Fibroblast of the aortic adventitia (primary cell): ENCODE data around the gene TMPRSS4. TPM values are rescaled to one million over a fixed set of nuclear protein-coding genes. Genes with fewer than 3 reads are reported as not detected.

Experiments
- DNase-seq: peaks from one replicate; pipeline ENCODE4 v3.0.0-alpha.2; 2010; ENCODE audit warnings: low read depth
- H3K4me3 ChIP-seq: 2 replicates; pipeline ENCODE4 v1.5.1; 2011; ENCODE audit warnings: low read depth, mild to moderate bottlenecking, control low read depth, low read length, moderate library complexity
- total RNA-seq: library from RNA; depleted of rRNA; stranded (reverse); fragments of >200 nt; gene quantifications from 2 replicates; pipeline ENCODE4 v1.2.3, GENCODE V29; 2012; ENCODE audit warnings: low replicate concordance
- TF ChIP-seq, protein P1 (sequence below): IDR thresholded peaks from 2 replicates; pipeline ENCODE4 v1.5.1; 2011; ENCODE audit warnings: mild to moderate bottlenecking, low read length, control low read depth, inconsistent platforms; ENCODE audit not compliant: insufficient read depth

TMPRSS4 gene
- total RNA-seq, 1 donor, result not detected

DNA sequence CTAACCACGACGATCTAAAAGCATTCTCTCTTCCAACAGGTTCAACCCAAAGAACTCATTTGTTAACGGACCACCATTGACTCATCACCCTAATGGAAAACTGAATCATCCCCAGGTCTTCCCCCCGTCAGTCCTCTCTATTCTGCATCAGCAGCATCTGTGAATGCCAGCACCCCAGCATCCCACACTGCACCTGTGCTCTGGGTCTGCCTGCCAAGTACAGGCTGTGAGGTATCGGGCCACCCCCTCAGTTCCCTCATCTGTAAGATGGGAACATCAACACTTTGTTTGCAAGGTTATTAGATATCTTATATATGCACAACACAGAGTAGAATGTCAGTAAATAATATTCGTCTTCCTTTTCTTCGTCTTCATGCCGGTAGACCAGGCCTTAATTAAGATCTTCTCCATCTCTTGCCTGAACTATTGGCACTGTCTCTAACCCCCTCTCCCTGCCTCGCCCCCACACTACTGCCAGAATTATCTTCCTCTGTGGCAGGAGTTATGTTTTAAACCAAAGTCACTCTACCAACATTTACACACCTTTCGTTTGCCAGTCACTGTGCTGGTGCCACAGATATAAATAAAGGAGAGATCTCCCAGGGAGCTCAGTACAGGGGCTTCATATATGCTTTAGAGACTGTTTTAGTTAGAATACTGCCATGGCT is 7.8 kb upstream of the TMPRSS4 start:
- TF ChIP-seq, protein P1, sequence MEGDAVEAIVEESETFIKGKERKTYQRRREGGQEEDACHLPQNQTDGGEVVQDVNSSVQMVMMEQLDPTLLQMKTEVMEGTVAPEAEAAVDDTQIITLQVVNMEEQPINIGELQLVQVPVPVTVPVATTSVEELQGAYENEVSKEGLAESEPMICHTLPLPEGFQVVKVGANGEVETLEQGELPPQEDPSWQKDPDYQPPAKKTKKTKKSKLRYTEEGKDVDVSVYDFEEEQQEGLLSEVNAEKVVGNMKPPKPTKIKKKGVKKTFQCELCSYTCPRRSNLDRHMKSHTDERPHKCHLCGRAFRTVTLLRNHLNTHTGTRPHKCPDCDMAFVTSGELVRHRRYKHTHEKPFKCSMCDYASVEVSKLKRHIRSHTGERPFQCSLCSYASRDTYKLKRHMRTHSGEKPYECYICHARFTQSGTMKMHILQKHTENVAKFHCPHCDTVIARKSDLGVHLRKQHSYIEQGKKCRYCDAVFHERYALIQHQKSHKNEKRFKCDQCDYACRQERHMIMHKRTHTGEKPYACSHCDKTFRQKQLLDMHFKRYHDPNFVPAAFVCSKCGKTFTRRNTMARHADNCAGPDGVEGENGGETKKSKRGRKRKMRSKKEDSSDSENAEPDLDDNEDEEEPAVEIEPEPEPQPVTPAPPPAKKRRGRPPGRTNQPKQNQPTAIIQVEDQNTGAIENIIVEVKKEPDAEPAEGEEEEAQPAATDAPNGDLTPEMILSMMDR, result no peak
- no peak overlapping the region for H3K4me3 ChIP-seq
- no peak for DNase-seq

DNA sequence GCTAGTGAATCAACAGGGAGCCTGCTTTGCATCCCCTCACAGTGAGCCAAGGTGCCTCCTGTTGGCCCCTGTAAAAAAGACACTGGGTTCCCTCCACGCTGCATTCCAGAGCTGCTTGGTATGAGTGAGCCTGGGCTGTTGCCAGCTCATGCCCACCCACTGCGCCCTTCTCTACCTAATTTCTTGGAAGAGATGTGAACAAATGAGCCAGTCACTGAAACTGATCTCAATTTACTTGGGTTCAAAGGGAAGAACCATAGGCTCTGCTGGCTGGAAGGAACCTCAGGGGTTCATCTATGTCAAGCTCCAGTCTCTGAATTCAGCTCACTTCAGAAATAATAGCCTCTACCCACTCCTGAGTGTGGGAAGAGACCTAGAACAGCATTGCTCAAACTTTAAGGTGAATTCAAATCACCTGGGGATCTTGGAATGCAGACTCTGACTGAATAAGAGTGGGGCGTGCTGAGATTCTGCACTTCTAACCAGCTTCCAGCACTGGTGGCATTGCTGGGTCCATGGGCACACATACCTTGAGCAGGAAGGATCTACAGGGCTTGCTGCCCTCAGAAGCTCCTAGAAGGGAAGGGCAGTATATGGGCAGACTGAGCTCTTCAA is 5.4 kb upstream of the TMPRSS4 start:
- no peak overlapping the region for H3K4me3 ChIP-seq
- no peak for DNase-seq
- TF ChIP-seq, protein P1, result no peak

DNA sequence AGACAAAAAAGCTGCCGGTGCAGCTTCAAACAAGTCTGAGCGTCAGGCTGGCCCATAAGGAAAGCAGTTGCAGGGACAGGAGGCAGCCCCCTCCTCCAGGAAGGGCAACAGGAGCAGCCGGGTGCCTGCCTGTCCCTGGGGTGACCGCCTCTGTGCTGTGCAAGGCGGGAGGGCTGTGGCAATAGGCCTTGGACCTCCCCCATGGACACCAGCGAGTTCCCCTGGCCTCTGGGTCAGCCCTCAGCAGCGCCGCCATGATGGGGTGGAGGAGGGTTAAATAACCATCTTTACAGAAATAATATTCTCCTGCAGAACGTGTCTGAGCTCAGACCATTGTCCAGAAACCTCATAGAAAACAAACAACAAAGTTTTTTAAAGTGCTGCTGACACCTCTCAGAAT is 3.3 kb upstream of the TMPRSS4 start:
- TF ChIP-seq, protein P1, result no peak
- no peak overlapping the region for H3K4me3 ChIP-seq
- no peak for DNase-seq

DNA sequence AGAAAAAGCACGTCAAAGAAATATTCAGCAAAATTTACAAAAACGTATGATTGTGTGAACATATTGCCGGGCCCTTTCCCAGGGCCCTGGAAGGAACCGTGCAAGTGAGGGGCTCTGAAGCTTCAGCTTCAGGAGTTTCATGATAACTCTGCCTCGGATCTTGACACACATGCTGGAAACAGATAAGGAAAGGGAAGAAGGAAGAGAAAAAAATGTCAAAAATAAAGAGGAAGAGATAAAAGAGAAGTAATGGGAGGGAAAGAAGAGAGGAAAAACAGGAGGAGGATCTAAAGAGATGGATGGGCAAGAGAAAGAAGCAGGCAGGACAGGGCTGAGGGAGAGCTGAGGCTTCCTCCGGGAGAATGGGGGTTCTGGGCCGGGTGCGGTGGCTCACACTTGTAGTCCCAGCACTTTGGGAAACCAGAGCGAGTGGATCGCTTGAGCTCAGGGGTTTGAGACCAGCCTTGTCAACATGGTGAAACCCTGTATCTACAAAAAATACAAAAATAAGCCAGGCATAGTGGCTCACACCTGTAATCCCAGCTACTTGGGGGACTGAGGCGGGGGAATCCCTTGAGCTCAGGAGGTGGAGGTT is 2.7 kb upstream of the TMPRSS4 start:
- DNase-seq, result no peak
- no peak overlapping the region for H3K4me3 ChIP-seq
- TF ChIP-seq, protein P1, result no peak

DNA sequence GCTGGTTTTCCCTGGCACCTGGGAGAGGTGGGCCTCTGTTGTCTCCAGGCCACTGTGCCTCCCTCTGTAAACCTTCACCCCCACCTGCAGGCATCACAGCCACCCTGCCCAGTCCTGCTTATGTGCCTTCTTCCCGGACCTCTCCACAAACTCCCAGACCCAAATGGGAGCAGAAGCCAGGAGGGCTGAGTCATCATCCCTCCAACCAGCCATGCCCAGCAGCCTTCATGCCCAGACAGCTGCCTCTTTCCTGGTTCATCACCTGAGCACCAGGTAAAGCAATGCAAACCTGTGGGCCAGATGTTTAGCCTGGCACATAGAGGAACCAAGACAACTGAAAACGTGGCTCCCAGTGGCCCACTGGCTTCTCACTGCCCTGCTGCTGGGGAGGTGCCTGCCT is 2.1 kb upstream of the TMPRSS4 start:
- TF ChIP-seq, protein P1, result no peak
- no peak overlapping the region for H3K4me3 ChIP-seq
- DNase-seq, result no peak

DNA sequence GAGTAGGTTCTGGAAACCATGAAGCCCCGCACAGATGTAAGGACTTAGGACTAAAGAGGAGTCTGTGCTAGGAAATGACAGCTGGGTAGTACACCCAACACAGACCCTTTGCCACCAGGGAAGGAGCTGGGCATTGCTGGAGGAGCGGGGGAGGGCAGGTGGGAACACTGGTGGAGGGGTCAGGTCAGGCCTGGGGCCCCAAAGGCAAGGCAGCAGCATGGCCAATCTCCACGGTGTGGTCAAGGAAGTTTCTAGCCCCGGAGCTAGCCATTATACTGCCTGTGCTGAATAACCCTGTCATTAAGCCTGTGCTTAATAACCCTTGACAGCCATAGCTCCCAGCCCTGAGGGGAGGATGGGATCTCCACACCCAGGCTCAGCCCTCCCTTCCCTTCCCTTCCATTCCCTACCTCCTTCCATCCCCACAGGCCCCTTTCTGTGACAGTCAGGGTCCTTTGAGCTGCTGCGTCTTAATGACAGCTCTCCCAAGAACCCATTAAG is 2.1 kb downstream of the TMPRSS4 start:
- no peak overlapping the region for H3K4me3 ChIP-seq
- TF ChIP-seq, protein P1, result no peak
- DNase-seq, result no peak
